ENCODE measurements around the gene DHRS11.
"Not testable (repeated sequence)": the region's sequence is repeated elsewhere in the genome, so short reads cannot be mapped to it uniquely, and the experiment has no call there.

DHRS11 gene

DNA sequence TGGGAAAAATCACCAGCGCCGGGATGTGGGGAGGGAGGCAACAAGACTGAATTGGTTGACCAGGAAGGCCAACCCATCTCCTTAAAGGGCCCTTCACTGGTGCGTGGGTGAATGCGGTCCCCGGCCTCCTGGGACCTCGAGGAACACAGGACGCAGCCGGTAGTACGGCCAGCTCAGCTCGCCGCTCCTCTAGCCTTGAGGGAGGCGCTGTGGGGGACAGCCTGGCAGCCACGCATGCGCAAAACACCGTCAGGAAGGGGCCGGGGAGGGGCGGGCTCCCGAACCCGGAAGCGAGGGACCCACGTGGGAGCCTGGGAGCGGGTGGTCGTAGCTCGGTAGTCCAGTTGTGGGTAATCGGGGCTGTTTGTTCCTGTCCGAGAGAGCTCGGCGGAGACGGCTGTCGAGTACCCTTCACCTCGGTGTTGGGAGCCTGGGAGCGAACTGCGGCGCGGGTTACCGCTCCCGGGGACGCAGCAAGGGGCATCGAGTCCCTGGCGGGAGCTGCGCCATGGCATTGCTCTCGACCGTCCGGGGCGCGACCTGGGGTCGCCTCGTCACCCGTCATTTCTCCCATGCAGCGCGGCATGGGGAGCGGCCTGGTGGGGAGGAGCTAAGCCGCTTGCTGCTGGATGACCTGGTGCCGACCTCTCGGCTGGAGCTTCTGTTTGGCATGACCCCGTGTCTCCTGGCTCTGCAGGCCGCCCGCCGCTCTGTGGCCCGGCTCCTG, 9.8 kb downstream of the DHRS11 start, which contains the start of gene MRM1:
Gene MRM1 (plus strand): TSS at position 281 of the 727 bp plus-strand sequence. CDS start 228 bp downstream, at position 509.
- Mint-ChIP-seq H3K9me3 (no peaks in the 10 kb centered on the region), H3K4me1 (peaks cover 38% of the 10 kb centered on the region), H3K4me3 (peak within 1 kb of the TSS; percentile 87 to 93), H3K27ac (peak within 1 kb of the TSS; percentile 84 to 94), H3K27me3 (no peaks in the 10 kb centered on the region)
- ATAC-seq (peak; percentile 92), DNase-seq (peak; percentile 86 to 89)

DNA sequence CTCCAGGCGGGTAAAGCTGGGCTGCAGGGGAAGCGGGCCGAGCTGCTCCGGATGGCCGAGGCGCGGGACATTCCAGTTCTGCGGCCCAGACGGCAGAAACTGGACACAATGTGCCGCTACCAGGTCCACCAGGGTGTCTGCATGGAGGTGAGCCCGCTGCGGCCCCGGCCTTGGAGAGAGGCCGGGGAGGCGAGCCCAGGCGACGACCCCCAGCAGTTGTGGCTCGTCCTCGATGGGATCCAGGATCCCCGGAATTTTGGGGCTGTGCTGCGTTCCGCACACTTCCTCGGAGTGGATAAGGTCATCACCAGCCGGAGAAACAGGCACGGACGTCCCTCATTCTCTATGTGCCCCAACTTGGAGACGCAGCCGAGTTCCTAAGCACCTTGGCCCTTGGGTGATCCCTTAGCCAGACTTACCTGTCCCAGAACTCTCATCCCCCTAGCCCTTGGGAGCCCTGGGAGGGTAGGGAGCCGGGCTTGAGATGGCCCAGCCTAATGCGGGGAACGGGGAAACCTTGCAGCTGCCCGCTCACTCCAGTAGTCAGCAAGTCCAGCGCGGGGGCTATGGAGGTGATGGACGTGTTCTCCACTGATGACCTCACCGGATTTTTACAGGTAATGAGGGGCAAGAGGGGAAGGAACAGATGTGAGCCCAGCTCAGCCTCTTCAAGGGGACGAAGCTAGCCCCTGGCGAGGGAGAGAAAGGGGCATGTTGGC, 10.5 kb downstream of the DHRS11 start:
- H3K27ac Mint-ChIP-seq: peak overlapping the region; percentile 84 to 94

DNA sequence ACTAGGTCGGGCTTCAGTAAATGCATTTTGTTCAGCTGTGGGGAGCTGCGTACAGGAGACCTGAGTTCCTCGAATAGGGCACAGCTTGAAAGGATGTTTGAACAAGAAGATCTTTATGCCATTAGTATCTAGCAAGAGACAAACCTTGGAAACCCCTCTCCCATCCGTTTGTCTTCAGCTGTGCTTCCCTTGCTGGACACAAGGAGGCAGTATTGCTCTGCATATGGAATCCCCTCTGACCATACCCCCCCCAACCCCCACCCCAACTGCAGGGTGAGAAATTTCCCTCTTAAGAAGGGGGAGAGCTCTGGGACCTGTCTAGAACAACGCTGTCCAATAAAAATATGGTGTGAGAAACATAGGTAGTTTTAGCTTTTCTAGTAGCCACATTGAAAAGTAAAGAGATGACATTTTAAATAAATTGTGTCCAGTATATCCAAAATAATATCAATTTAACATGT, 11.3 kb downstream of the DHRS11 start:
- DNase-seq: peak; percentile 60 to 70
- H3K27me3 Mint-ChIP-seq: no peaks in the 10 kb centered on the region
- H3K27ac Mint-ChIP-seq: peak overlapping the region; percentile 39 to 57

More for the DNA sequence above, 10.5 kb downstream of the DHRS11 start:
- Mint-ChIP-seq H3K4me1 (peaks cover 38% of the 10 kb centered on the region), H3K4me3 (peak overlapping the region; percentile 87 to 93), H3K27me3 (no peaks in the 10 kb centered on the region), H3K9me3 (no peaks in the 10 kb centered on the region)
- DNase-seq (peak; percentile 29 to 30), ATAC-seq (peak; percentile 19)

DNA sequence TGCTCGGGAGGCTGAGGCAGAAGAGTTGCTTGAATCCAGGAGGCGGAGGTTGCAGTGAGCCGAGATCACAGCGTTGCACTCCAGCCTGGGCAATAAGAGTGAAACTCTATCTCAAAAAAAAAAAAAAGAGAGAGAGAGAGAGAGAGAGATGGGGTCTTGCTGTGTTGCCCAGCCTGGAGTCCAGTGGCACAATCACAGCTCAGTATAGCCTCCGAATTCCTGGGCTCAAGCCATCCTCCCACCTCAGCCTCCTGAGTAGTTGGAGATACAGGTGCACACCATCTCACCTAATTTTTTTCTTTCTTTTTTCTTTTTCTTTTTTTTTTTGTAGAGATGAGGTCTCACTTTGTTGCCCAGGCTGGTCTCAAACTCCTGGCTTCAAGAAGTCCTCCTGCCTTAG, 13.3 kb downstream of the DHRS11 start:
- H3K9me3 Mint-ChIP-seq, DNase-seq, H3K27me3 Mint-ChIP-seq, H3K27ac Mint-ChIP-seq, ATAC-seq: not testable (repeated sequence)
- H3K4me3 Mint-ChIP-seq: peak overlapping the region in 1 of 2 donors; percentile 1
- peaks cover 54% of the 10 kb centered on the region for H3K4me1 Mint-ChIP-seq

More for the DNA sequence above, 11.3 kb downstream of the DHRS11 start:
- no peaks in the 10 kb centered on the region for H3K9me3 Mint-ChIP-seq
- peaks cover 43% of the 10 kb centered on the region for H3K4me1 Mint-ChIP-seq
- peak; percentile 17 for ATAC-seq
- H3K4me3 Mint-ChIP-seq: peak overlapping the region; percentile 87 to 93

DNA sequence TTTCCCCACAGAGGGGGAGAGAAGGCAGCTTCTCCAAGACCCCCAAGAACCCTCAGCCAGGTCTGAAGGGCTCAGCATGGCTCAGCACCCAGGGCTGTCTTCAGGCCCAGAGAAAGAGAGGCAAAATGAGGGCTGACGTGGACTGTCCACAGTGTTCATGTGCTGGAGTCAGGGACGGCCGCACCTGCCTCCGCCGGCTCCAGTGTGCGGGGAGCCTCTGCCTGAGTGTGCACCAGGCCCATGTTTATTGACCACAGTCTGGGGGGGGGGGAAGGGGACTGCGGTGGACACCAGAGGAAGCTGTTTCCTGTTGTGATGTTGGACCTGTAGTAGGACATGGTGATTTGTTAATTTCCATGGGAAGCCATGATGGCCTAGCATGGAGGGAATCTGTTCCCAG, 16.6 kb downstream of the DHRS11 start:
- no peak overlapping the region for H3K4me3 Mint-ChIP-seq
- no peaks in the 10 kb centered on the region for H3K9me3 Mint-ChIP-seq
- H3K27ac Mint-ChIP-seq: peak overlapping the region; percentile 66 to 94
- ATAC-seq (no peak), DNase-seq (no peak)
- H3K4me1 Mint-ChIP-seq: peaks cover 44% of the 10 kb centered on the region
- H3K27me3 Mint-ChIP-seq: no peaks in the 10 kb centered on the region

DNA sequence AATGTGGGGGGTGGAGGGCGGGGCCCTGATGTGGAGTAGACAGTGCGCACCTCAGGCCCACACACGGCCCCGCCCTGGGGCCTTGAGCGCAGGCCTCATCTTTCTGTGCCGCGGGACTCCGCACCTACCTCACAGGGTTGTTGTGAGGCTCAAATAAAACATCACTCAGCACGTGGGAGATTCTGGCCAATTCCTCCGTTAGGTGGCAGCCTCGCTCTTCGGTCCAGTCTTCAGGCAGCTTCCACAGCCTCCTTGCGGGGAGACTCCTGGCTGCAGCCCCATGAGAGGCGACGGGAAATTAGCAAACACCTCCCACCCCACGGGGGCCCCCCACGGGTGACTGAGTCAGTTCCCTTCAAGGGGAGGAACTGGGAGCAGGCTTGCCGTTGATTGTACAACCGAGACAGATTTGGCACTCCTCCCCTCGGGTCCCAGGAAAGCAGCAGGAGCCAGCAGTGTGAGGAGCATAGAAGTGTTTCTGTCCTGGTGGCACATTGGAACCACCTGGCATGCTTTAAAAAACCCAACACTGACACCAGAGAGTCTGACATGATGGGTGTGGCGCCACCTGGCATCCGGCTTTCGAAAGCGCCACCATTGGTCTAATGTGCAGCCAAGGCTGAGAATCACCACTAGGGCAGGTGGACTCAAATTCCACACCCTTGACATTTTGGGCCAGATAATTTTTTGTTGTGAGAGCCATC, 17.3 kb downstream of the DHRS11 start:
- Mint-ChIP-seq H3K27ac (peak overlapping the region in 1 of 2 donors; percentile 66), H3K9me3 (no peaks in the 10 kb centered on the region), H3K4me3 (no peak overlapping the region), H3K4me1 (peaks cover 40% of the 10 kb centered on the region), H3K27me3 (no peaks in the 10 kb centered on the region)
- DNase-seq (no peak), ATAC-seq (peak; percentile 49)

DNA sequence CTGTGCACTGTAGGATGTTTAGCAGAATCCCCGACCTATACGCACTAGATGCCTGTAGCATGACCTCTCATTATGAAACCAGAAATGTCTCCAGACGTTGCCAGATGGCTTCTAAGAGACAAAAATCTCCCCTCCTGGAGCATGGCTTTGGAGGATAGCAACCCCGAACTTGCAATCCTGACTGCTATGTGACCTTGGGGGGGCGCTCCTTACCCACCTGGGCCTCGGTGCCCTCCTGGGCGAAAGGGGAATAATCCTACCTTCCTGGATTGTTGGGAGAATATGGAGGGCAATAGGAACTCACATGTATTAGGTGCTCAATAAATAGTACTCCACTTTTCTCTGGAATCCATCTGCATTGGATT, 17.8 kb downstream of the DHRS11 start:
- no peak overlapping the region for H3K4me3 Mint-ChIP-seq
- ATAC-seq: no peak
- DNase-seq: no peak
- H3K27me3 Mint-ChIP-seq: no peaks in the 10 kb centered on the region
- peak overlapping the region in 1 of 2 donors; percentile 19 for H3K27ac Mint-ChIP-seq
- H3K4me1 Mint-ChIP-seq: peaks cover 35% of the 10 kb centered on the region
- H3K9me3 Mint-ChIP-seq: no peaks in the 10 kb centered on the region

DNA sequence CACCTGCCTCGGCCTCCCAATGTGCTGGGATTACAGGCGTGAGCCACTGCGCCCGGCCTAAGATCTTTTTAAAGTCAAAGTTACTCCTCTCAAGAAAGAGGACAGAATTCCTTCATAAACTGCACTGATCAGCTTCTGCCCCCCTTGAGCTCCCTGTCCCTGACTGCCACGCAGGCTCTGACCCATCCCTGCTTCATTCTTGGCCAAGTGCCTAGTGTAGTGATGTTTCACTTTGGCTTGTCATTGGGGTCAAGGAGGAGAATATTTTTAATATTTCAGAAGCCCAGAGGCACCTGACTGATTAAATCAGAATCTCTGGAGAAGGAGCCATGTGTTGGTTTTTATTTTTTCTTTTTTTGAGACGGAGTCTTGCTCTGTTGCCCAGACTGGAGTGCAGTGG, 18.8 kb downstream of the DHRS11 start:
- DNase-seq: no peak
- H3K27ac Mint-ChIP-seq: no peak overlapping the region

DNA sequence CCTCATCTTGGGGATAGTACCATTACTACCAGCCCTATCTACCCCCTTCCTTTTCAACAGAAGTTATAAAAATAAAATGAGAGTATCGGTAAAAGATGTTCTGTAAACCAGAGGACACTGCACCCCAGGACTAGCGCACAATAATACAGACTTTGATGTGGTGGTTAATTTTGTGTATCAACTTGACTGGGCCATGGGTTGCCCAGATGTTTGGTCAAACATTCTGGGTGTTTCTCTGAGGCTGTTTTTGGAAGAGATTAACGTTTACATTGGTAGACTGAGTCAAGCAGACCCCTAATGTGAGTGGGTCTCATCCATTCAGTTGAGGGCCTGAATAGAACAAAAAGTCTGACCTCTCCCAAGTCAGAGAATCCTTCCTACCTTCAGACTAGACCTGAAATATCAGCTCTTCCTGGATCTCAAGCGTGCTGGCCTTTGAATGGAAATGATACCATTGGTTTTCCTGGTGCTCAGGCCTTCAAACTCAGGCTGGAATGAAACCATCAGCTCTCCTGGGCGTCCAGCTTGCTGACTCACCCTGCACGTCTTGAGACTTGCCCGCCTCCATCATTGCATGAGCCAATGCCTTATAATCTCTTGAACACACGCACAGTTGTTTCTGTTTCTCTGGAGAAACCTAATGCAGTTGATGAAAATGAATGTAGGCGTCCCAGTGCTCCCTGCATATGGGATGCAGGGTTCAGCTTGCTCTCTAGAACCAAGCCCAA, 19.8 kb downstream of the DHRS11 start:
- H3K27ac Mint-ChIP-seq: peak overlapping the region in 1 of 2 donors; percentile 19
- no peak for DNase-seq
- no peak overlapping the region for H3K4me3 Mint-ChIP-seq
- ATAC-seq: no peak
- H3K4me1 Mint-ChIP-seq: peaks cover 17% of the 10 kb centered on the region
- no peaks in the 10 kb centered on the region for H3K9me3 Mint-ChIP-seq
- H3K27me3 Mint-ChIP-seq: no peaks in the 10 kb centered on the region

More for the DNA sequence above, 18.8 kb downstream of the DHRS11 start:
- Mint-ChIP-seq H3K27me3 (no peaks in the 10 kb centered on the region), H3K4me3 (no peak overlapping the region), H3K4me1 (peaks cover 25% of the 10 kb centered on the region), H3K9me3 (no peaks in the 10 kb centered on the region)
- ATAC-seq: no peak

DNA sequence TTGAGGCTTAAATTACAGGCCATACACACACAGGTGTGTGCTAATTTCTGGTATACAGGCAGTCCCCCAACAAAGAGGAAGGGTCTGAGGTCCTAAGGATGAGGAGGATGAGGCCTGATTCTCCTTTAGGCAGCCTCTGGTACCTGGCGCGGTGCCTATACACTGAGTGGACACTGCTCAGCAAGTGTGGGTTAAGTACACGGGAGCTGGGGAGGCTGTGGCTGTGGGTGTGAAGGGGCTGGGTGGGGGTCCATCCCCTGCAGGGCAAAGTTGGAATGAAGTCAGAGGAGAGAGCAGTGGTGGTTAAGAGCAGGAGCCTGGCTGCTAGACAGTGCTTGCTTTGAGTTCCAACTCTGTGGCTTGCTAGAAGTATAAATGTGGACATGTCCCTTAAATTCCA, 20.6 kb downstream of the DHRS11 start:
- no peak overlapping the region for H3K27ac Mint-ChIP-seq
- no peak for DNase-seq
- H3K4me1 Mint-ChIP-seq: peaks cover 17% of the 10 kb centered on the region
- ATAC-seq: no peak
- no peaks in the 10 kb centered on the region for H3K27me3 Mint-ChIP-seq
- no peak overlapping the region for H3K4me3 Mint-ChIP-seq
- H3K9me3 Mint-ChIP-seq: no peaks in the 10 kb centered on the region

DNA sequence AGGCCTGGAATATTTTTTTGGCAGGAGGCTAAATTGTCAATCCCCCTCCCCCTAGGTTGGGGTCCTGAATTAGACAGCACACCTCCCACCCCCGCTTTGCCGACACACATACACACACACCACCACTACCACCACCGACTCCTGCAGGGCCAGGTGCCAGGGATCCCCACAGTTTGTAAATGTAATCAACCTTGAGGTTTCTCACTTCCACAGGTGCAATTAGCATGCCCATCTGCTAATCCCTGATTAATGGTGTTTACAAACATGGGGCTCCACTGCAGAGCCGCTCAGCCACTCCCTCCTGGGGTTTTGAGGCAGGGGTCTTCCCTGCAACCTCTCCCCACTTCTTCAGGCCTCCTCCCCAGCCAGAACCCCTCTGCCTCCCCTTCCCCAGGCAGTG, 21.5 kb downstream of the DHRS11 start:
- Mint-ChIP-seq H3K4me1 (peaks cover 15% of the 10 kb centered on the region), H3K27me3 (no peaks in the 10 kb centered on the region), H3K9me3 (no peaks in the 10 kb centered on the region), H3K4me3 (no peak overlapping the region), H3K27ac (no peak overlapping the region)
- DNase-seq (no peak), ATAC-seq (no peak)

DNA sequence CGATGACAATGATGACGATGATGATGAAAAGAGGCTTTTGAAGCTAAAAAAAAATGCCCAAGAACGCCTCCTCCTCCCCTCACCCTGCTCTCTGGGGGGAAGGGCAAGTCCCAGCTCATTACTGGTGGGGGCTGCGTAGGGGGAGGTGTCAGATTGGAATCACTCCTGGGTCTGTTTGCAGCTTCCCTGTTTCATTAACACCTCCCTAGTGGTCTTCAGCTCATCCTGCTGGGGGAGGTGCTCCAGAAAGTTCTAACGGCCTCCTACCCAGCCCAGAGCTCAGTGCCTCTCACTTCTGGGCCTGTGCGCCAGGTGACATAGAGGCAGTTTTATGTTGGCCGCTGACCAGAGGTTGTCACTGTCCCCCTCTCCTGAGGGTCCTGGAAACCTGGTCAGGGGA, 22.4 kb downstream of the DHRS11 start:
- ATAC-seq: no peak
- H3K27ac Mint-ChIP-seq: no peak overlapping the region
- no peak for DNase-seq
- H3K27me3 Mint-ChIP-seq: no peaks in the 10 kb centered on the region
- no peak overlapping the region for H3K4me3 Mint-ChIP-seq
- peaks cover 6% of the 10 kb centered on the region for H3K4me1 Mint-ChIP-seq
- no peaks in the 10 kb centered on the region for H3K9me3 Mint-ChIP-seq

DNA sequence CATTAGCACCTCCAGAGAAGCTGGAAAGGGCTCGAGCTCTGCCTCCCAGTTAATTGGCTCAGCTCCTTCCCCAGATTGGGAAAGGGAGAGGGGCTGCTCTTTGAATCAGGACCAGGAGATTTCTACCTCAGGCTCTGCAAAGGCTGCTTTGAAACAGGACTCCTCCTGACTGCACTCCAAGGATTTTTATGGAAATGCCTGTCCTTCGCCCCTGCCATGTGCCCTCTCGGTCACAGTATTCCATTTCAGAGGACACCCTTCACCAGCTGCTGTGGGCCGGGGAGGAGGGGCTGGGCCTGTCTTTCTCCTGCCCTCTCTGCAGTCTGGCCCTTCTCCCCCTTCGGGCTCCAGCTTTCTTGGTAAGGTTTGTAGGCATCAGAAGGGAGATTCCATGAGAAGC, 23.3 kb downstream of the DHRS11 start:
- ATAC-seq (no peak), DNase-seq (no peak)
- Mint-ChIP-seq H3K4me3 (no peak overlapping the region), H3K4me1 (peaks cover 5% of the 10 kb centered on the region), H3K27ac (no peak overlapping the region), H3K27me3 (no peaks in the 10 kb centered on the region), H3K9me3 (no peaks in the 10 kb centered on the region)

DNA sequence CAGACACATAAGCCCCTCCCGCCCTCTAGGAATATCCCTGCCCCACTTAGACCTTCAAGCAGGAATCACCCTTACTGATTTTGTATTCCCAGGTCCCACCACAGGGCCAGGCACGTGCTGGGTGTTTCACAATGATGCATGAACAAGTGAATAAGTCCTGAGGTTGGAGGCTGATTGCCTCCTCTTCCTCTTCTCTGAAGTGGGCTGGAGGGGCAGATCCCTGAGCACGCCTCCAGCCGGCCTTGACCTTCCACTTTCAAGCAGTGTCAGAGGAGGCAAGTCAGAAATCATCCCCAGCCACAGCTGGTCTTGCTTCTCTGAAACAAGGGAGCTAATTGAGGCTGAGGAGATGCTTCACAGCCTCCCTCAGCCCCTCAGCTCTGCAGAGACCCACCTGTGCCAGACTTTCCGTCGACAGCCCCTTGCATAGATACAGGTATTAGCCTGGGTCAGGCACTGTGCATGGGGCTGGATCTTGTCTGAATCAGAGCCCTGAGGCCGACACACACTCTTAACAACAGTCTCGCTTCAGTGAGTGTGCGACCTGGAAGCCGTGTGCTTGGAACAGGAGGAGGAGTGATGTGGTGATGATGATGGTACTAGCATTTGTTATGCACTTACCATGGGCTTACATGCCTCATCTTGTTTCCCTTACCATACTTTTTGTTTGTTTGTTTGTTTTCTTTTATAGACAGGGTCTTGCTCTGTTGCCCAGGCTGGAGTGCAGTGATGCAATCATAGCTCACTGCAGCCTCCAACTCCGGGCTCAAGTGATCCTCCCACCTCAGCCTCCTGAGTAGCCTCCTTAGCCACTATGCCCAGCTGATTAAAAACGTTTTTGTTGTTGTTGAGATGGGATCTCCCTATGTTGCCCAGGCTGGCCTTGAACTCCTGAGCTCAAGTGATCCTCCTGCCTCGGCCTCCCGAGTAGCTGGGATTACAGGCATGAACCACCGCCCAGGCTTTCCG, 24.7 kb downstream of the DHRS11 start:
- no peak for DNase-seq
- Mint-ChIP-seq H3K27ac (no peak overlapping the region), H3K9me3 (no peaks in the 10 kb centered on the region), H3K4me1 (peaks cover 10% of the 10 kb centered on the region), H3K4me3 (no peak overlapping the region), H3K27me3 (no peaks in the 10 kb centered on the region)
- no peak for ATAC-seq
